GM19035 (cell line): ENCODE data around the gene LIN28B.

Experiments used
- ATAC-seq: cut with Tn5 transposase; IDR thresholded peaks from one replicate; pipeline ENCODE4 v1.9.1; 2021; ENCODE audit not compliant: unreplicated experiment

LIN28B gene

DNA sequence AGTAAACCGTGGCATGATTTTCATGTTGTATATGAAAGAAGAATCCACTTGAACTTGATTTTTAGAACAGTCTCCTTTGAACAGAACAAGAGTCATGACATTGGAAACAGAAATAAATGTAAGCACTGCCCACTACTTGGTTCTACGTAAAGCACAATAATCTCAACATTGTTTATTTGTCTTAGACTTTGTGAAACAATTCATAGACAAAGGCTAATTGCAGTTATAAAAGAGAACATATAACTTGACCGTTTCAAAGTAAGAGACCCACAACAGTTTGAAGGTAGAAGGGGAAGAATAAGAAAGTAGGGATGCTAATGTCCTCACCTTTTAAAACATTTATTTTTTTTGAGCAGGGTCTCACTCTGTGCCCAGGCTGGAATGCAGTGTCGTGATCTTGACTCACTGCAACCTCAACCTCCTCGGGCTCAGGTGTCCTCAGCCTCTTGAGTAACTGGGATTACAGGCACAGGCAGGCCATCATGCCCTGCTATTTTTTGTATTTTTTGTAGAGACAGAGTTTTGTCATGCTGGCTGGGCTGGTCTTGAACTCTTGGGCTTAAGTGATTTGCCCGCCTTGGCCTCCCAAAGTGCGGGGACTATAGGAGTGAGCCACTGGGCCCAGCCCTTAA, 151.8 kb downstream of the LIN28B start:
- no peak for ATAC-seq

DNA sequence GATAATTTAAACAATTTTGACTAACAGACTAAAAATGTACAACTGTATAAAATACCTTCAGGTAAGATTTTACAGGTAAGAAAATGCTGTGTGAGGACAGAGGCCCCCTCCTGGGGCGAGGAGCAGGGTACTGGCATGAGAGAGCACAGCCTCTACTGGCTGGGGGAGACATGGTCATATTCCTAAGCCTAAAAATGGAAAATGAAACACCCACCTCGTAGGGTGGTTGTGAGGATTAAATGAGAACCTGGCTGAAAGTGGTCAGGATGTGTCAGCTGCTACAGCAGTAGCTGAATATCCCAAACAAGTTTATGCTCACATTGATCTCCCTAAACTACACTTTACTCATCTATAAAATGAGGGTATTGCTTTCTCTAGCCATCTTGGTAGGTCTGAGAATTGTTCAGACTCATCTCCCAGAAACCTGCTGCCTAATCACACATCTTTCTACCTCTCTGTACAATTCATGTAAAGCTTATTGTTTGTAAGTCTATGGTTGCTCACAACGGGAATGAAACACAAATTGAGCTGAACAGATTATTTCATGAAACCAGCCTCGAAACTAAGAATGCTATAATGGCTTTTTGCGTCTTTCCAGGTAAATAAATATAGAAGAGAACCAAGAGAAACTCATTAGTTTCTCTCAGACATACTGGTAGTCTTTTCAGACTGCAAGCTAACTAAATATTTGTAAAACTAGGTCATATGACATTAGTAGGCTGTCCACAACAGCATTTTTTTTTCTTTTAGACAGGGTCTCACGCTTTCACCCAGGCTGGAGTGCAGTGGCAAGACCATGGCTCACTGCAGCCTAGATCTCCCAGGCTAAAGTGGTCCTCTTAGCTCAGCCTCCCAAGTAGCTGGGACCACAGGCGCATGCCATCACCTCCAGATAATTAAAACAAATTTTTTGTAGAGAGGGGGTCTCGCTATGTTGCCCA, 153.3 kb downstream of the LIN28B start:
- ATAC-seq: no peak

DNA sequence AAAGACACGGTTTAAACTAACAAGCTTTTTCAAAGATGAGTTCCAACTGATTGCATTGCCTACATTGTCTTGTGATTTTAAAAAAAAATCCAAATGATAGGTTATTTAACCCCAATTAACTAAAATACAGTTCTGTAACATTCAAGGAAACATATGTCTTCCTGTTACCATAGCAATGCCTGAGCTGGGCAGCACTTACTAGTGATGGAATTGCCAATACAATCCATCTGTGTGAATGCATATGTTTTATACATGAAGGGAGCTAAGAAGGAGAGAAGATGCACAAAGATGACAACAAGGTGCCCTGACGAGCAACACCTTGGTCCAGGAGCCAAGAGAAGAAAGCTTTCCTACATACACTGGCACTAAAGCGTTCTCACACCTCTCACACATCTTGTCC, 154.2 kb downstream of the LIN28B start:
- ATAC-seq: no peak

DNA sequence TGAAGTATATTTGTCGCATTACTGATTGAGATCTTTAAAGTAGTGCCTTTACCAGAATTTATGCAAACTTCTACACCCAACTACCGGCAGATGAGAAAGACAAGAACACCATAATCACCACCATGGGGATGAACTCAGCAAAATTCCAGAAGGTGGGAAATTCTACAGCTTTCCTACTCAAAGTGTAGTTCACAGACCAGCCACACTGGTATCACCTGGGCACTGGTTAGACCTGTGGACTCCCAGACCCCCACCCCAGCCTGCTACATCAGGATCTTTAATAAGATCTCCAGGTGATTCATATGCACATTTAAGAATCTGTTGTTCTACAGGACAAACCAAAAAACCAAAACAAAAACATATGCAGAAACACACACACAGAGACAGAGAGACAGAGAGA, 155.0 kb downstream of the LIN28B start:
- no peak for ATAC-seq

DNA sequence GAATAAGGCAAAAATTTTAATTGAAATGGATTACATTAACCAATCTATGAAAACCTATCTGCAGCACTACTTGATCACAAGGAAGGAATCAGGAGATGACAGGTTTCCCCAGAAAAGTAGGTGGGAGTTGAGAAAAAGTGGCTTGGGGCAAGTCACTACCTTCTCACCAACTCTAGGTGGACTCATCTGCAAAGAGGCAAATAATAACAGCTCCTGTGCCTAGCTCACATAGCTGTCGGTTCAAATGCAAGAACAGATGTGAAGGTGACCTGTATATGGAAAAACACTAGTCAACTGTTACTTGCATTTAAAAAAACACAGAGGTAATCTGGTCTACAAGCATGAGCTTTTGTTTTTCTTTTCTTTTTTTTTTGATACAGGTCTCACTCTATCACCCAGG, 155.7 kb downstream of the LIN28B start:
- ATAC-seq: no peak

DNA sequence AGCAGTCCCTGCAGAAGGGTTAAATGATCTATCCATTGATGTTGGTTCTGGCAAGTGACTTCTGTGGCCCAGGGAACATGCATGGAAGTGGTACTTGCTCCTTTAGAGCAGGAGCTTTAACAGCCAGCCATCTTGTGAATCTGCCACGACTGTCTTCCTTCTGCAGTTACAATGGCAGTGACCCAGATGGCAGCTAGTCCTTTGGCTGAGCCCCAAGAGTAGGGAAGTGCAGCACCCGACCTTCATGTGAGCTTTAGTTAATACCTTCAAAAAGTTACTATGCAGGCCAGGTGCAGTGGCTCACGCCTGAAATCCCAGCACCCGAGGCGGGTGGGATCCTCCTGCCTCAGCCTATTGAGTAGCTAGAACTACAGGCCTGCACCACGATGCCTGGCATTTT, 156.5 kb downstream of the LIN28B start:
- ATAC-seq: no peak

DNA sequence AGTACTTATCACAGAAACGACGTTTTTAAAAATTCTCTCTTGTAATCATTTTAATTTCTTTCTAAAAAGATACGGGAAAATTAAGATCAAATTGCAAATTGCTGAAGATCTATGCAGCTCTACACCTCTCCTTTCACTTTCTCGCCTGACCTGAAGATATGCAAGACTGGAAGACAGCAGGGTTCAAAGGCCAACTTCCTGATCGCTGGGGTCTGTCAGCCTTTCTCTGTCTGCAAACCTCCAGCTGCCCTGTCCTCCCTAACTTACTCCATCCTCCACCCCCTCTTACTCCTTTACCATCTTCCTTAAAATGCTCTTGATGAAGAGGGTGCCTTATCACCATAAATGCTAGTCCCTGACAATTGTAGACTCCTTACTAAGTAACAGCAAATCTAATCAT, 159.2 kb downstream of the LIN28B start:
- ATAC-seq: no peak

DNA sequence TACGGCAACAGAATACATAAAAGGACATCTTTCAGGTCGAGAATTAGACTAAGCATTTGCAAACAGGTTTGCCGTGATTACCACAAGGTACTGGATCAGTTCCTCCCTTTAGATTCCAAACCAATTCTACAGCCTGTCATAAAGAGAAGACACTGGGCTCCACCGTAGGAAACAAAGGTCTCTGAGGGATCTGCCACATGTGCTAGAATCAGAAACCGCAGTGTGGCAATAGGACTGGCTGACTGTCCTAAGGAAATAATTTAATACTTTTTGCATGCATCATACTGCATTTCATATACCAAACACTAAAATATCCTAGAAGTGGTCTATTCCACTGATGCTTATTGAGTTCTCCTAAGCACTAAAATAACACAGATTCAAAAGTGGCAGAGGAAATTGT, 163.7 kb downstream of the LIN28B start:
- ATAC-seq: no peak

DNA sequence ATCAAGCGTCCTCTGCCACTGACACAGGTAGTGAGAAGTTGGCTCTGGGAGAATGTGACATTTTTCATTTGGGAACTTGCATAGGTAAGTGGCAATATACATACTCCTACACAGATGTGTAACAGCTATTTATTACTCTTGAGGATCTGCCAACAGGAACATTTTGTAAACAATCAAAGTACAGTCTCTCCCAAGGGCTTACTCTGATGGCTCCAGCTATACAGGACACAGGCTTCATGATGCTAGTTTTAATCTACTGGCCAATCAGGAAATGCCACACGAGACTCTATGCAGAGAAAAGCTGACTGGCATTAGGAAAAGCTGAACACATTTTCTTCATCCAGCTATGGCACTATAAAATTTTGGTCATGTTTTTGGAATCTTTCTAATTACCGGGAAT, 165.1 kb downstream of the LIN28B start:
- ATAC-seq: no peak

DNA sequence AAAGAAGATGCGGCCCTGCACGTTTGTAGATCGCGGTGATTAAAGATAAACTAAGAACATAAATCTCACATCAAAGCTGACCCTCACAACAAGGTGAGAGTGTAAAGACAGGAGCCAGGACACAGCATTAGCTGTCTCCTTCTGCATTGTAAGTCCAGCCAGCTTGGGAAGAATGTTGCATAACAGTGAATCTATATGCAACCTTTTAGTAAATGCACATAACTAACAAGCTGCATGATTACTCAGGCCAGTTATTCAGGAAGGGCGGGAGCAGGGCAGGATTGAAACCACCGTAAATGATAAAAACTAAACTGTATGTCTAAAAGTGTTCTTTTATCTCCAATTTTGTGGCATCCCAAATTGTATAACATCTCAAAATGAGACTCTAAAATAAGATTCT, 165.8 kb downstream of the LIN28B start:
- ATAC-seq: no peak
